ENCODE data around the gene CENPP. TPM values are rescaled to one million over a fixed set of nuclear protein-coding genes. Genes with fewer than 3 reads are reported as not detected.

Gene CENPP
- polyA plus RNA-seq, 2 of the 4 experiments (the other 2 are of a cell fraction) = 7.2 to 13.4 TPM

DNA sequence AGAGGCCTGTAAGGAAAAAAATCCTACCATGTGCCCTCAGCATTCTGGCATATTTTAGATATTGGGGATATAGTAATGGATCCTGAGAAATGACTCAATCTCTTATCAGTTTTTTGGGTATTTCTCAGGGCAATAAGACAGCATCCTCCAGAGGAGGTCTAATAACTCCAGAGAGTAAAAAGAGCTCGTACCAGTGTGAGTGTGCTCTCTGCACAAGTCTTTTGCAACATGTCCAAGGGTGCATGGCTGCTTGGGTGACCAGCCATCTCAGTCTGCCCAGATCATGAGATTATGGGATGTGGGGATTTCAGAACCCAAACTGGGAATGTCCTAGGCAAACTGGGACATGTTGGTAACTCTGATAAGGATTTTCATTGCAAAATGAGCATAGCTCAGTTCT is 141.3 kb downstream of the CENPP start:
- FAIRE-seq (no peak), DNase-seq (ENCODE audit: low read depth in 1 of 2, low spot score in 1 of 2) (no peak), ATAC-seq (no peak)
- ChIA-PET POLR2A (no interaction called here), CTCF (interaction anchor here (1.1 kb wide), 1 partner anchor 8 kb away, joined by 3 read pairs; no protein-coding TSS in a partner anchor)
- WGBS (ENCODE audit: missing lambda C conversion rate) = 94% methylated on average over 1 of the region's 1 CpG
- no peak overlapping the region for H3K4me3 ChIP-seq
- H3K27ac ChIP-seq = no peak overlapping the region
- no peaks in the 10 kb centered on the region for H3K9me3 ChIP-seq
- no peak overlapping the region for H3K4me2 ChIP-seq
- peaks cover 9% of the 10 kb centered on the region for H3K4me1 ChIP-seq
- no peak for TF ChIP-seq RFX5 (IDR thresholded peaks at IDR 0.05)
- TF ChIP-seq HOXA7 (CRISPR knock-in tag; IDR thresholded peaks at IDR 0.05) = no peak
- TF ChIP-seq ZFP36 (IDR thresholded peaks at IDR 0.05; ENCODE audit: borderline replicate concordance, partially characterized antibody) = no peak
- TF ChIP-seq TFCP2L1 (CRISPR knock-in tag; IDR thresholded peaks at IDR 0.05) = no peak
- TF ChIP-seq CEBPB (IDR thresholded peaks at IDR 0.05) = no peak
- no peak for TF ChIP-seq MYC (IDR thresholded peaks at IDR 0.05; ENCODE audit: borderline replicate concordance, low read length)
- TF ChIP-seq RARB (CRISPR knock-in tag; IDR thresholded peaks at IDR 0.05) = no peak
- TF ChIP-seq RNF2 (IDR thresholded peaks at IDR 0.05; ENCODE audit: borderline replicate concordance, low read depth) = no peak
- TF ChIP-seq, protein P1, sequence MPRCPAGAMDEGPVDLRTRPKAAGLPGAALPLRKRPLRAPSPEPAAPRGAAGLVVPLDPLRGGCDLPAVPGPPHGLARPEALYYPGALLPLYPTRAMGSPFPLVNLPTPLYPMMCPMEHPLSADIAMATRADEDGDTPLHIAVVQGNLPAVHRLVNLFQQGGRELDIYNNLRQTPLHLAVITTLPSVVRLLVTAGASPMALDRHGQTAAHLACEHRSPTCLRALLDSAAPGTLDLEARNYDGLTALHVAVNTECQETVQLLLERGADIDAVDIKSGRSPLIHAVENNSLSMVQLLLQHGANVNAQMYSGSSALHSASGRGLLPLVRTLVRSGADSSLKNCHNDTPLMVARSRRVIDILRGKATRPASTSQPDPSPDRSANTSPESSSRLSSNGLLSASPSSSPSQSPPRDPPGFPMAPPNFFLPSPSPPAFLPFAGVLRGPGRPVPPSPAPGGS (IDR thresholded peaks at IDR 0.05) = no peak

DNA sequence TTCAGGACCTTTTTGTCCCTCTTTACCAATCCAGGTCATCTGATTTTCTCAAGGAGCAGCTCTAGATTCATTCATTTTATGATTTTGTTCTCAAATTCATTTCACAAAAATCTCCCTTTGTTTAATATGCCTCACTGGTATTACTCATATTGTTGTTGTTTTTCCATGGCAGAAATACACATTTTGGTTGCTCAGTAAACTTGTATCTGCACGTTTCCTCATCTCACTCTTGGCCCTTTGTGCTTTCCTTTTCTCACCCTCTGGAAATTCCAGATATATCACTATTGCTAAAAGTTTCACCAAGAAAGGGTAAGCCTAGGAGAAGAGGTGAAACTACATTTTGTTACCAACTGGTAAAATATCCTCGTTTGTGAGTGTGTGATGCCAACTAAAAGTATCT is 141.8 kb downstream of the CENPP start:
- FAIRE-seq (no peak), DNase-seq (ENCODE audit: low read depth in 1 of 2, low spot score in 1 of 2) (no peak), ATAC-seq (no peak)
- no peak overlapping the region for H3K4me2 ChIP-seq
- POLR2A ChIA-PET = no interaction called here
- H3K4me3 ChIP-seq = no peak overlapping the region
- no peak overlapping the region for H3K27ac ChIP-seq
- CTCF ChIA-PET = interaction anchor here (1.1 kb wide), 2 partner anchors 9 to 35 kb away, joined by 3 to 4 read pairs; no protein-coding TSS in a partner anchor
- no peaks in the 10 kb centered on the region for H3K9me3 ChIP-seq
- TF ChIP-seq RCOR1 (IDR thresholded peaks at IDR 0.05; ENCODE audit: low read depth, low read length) (no peak), ZNF302 (CRISPR knock-in tag; IDR thresholded peaks at IDR 0.05) (no peak), KDM1A (IDR thresholded peaks at IDR 0.05; ENCODE audit: low read depth) (no peak), CEBPB (IDR thresholded peaks at IDR 0.05) (no peak), NR3C1 (IDR thresholded peaks at IDR 0.05) (no peak)
- TF ChIP-seq, protein P2, sequence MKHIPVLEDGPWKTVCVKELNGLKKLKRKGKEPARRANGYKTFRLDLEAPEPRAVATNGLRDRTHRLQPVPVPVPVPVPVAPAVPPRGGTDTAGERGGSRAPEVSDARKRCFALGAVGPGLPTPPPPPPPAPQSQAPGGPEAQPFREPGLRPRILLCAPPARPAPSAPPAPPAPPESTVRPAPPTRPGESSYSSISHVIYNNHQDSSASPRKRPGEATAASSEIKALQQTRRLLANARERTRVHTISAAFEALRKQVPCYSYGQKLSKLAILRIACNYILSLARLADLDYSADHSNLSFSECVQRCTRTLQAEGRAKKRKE (CRISPR knock-in tag; IDR thresholded peaks at IDR 0.05; ENCODE audit: low read depth) = no peak
- TF ChIP-seq, protein P3, sequence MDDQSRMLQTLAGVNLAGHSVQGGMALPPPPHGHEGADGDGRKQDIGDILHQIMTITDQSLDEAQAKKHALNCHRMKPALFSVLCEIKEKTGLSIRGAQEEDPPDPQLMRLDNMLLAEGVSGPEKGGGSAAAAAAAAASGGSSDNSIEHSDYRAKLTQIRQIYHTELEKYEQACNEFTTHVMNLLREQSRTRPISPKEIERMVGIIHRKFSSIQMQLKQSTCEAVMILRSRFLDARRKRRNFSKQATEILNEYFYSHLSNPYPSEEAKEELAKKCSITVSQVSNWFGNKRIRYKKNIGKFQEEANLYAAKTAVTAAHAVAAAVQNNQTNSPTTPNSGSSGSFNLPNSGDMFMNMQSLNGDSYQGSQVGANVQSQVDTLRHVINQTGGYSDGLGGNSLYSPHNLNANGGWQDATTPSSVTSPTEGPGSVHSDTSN (IDR thresholded peaks at IDR 0.05) = no peak
- H3K4me1 ChIP-seq = peaks cover 9% of the 10 kb centered on the region
- 80% methylated on average over 2 of the region's 2 CpGs for WGBS (ENCODE audit: missing lambda C conversion rate)

DNA sequence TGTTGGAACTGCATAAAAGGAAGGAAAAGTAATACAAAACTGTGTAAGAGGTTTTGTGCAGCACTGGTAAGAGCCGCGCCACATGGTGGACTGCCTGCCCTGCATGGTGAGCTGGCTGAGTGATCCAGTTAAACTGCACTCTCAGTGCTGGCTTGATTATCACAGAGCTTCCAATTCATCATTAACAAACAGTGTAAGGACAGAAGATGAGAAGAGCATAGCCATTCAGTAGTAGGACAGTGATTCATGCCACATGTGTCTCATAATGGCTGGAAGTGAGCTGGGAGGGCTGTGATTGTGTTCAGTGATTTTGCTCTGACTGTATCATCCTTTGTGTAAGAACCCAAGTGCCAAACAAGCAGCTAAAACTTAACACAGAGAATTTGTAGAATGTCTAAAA is 142.5 kb downstream of the CENPP start:
- Histone ChIP-seq H3K9me3 (no peaks in the 10 kb centered on the region), H3K4me3 (no peak overlapping the region), H3K4me2 (no peak overlapping the region), H3K4me1 (peaks cover 9% of the 10 kb centered on the region), H3K27ac (no peak overlapping the region)
- ATAC-seq (no peak), DNase-seq (ENCODE audit: low read depth in 1 of 2, low spot score in 1 of 2) (no peak), FAIRE-seq (no peak)
- 100% methylated on average over 2 of the region's 2 CpGs for WGBS (ENCODE audit: missing lambda C conversion rate)
- TF ChIP-seq NFE2L2 (conservative IDR thresholded peaks at IDR 0.05; ENCODE audit: low read length) (no peak), JUN (IDR thresholded peaks at IDR 0.05) (no peak), HDAC2 (IDR thresholded peaks at IDR 0.05) (no peak), ZFP36 (IDR thresholded peaks at IDR 0.05; ENCODE audit: borderline replicate concordance, partially characterized antibody) (no peak), BHLHE40 (IDR thresholded peaks at IDR 0.05; ENCODE audit: low read depth, low read length) (no peak), PHF8 (IDR thresholded peaks at IDR 0.05; ENCODE audit: borderline replicate concordance, low read depth) (no peak), HOXA7 (CRISPR knock-in tag; IDR thresholded peaks at IDR 0.05) (no peak), MAZ (IDR thresholded peaks at IDR 0.05; ENCODE audit: borderline replicate concordance, low read depth, low read length) (no peak), NR3C1 (IDR thresholded peaks at IDR 0.05) (no peak), EHF (CRISPR knock-in tag; IDR thresholded peaks at IDR 0.05) (no peak), SMC3 (IDR thresholded peaks at IDR 0.05) (no peak), SREBF2 (IDR thresholded peaks at IDR 0.05) (no peak)
- TF ChIP-seq, protein P4, sequence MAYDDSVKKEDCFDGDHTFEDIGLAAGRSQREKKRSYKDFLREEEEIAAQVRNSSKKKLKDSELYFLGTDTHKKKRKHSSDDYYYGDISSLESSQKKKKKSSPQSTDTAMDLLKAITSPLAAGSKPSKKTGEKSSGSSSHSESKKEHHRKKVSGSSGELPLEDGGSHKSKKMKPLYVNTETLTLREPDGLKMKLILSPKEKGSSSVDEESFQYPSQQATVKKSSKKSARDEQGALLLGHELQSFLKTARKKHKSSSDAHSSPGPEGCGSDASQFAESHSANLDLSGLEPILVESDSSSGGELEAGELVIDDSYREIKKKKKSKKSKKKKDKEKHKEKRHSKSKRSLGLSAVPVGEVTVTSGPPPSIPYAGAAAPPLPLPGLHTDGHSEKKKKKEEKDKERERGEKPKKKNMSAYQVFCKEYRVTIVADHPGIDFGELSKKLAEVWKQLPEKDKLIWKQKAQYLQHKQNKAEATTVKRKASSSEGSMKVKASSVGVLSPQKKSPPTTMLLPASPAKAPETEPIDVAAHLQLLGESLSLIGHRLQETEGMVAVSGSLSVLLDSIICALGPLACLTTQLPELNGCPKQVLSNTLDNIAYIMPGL (CRISPR knock-in tag; IDR thresholded peaks at IDR 0.05; ENCODE audit: borderline replicate concordance) = no peak
- TF ChIP-seq, protein P1 (IDR thresholded peaks at IDR 0.05) = no peak
- TF ChIP-seq, protein P3 (IDR thresholded peaks at IDR 0.05) = no peak
- ChIA-PET POLR2A (no interaction called here), CTCF (interaction anchor here (0.6 to 1.1 kb wide), 3 partner anchors 9 to 156 kb away, joined by 3 to 4 read pairs (median 3); no protein-coding TSS in a partner anchor)

All from A549 (cell line).